Islet of Langerhans (tissue), 1 donor: ENCODE data around the gene TIFAB.
"Not testable (repeated sequence)": the region's sequence is repeated elsewhere in the genome, so short reads cannot be mapped to it uniquely, and the experiment has no call there.

ENCODE experiments used
- FAIRE-seq: peaks from one replicate; lab custom pipeline; 2011; peaks lifted over from hg19 to GRCh38; lab: Jason Lieb, UNC

The TIFAB gene, protein sequence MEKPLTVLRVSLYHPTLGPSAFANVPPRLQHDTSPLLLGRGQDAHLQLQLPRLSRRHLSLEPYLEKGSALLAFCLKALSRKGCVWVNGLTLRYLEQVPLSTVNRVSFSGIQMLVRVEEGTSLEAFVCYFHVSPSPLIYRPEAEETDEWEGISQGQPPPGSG

GRCh38 chr5:135452321-135453030 is at the start of gene TIFAB:
Gene TIFAB, minus strand, starts transcription at chr5:135452351. Its CDS starts 2,412 bp downstream, at chr5:135449939.
- no peak for FAIRE-seq

DNA sequence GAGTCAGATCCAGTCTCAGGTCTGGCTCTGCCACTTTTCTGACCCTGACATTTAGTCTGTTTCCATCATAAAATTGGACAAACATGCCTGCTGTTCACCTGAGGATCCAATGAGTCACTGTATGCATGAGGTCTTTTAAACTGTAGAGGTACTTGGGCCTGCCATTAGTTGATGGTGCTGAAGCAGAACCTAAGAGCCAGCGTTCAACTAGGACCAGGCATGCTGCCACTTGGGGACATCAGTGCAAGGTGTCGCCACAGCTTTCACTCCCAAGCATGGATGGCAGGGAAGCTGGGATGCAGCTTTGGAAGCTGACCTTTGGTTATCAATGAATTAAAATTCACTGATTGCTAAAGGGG is 46.5 kb upstream of the TIFAB start:
- no peak for FAIRE-seq

- no peak for FAIRE-seq
These were observed 46.0 kb upstream of the TIFAB start for GRCh38 chr5:135497971-135498636.

DNA sequence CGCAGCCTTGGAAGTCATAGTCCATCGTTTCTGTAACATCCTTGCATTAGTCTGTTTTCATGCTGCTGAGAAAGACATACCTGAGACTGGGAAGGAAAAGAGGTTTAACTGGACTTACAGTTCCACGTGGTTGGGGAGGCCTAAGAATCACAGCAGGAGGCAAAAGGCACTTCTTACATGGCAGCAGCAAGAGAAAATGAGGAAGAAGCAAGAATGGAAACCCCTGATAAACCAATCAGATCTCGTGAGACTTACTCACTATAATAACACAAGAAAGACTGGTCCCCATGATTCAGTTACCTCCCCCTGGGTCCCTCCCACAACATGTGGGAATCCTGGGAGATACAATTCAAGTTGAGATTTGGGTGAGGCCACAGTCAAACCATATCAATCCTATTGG is 43.4 kb upstream of the TIFAB start:
- FAIRE-seq, result not testable (repeated sequence)

DNA sequence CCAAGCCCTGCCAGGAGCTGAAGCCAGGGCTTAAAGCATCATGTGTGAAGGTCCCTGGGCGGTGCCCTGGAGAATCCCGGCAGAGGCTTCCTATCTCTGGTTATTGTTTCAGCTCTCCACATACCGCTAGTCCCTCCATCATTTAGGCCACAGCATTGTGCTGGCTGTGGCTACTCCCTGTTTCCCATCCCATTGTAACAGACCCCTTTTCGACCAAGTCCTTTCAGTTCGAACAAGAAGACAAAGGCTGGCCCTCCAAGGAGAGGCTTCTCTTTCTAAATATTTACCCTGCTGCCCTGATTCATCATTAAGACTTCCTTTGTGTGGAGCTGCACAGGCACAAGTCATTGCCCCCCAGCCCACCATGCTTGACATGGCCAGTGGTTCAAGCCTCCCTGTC is 42.0 kb upstream of the TIFAB start:
- no peak for FAIRE-seq

DNA sequence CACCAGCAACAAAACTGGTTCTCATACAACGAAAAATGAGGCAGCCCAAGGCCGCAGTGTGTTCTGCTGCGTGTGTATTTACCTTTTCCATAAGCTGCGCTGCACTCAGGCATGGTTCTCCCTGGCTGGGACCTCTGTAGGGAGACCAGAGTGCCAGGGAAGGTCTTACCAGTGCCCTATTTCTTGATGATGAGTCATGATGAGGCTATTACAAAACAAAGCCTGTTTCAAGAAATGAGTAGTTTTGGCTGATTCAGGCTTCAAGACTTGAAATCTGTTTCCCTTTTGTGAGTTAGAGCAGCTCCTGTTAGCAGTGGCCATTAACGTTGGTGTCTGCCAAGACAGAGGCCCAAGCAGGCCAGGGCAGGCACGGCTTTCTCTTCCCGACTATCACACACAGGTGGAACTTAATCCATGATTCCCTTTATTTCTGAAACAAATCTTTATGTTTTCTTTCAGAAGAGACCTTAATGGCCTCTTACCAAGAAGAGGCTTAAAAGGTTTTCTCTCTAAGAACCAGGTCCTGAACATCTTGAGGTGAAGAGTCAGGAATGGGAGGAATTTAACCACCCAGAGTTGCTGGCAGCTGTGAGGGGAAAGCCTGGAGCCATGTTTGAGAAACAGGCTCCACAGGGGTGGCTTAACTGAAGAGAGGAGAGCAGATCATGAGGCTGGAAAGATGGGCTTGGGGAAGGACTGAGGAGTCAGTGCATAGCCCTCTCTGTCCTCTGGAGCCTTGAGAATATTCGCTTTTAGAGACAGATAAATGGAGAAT is 41.4 kb upstream of the TIFAB start:
- no peak for FAIRE-seq

DNA sequence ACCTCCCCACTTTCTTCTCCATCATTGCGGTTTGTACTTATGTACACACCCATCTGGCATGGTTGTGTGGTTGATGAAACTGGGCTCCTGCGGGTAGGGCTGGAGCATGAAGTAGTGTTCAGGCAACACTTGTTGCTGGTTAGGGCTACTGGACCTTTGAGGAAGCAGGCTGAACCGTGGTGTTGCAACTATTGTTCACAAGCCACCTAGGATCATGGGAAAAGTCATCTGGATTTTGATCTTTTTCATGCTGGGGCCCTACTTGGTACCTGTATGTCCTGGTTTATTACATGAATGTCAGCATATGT is 40.1 kb upstream of the TIFAB start:
- no peak for FAIRE-seq

DNA sequence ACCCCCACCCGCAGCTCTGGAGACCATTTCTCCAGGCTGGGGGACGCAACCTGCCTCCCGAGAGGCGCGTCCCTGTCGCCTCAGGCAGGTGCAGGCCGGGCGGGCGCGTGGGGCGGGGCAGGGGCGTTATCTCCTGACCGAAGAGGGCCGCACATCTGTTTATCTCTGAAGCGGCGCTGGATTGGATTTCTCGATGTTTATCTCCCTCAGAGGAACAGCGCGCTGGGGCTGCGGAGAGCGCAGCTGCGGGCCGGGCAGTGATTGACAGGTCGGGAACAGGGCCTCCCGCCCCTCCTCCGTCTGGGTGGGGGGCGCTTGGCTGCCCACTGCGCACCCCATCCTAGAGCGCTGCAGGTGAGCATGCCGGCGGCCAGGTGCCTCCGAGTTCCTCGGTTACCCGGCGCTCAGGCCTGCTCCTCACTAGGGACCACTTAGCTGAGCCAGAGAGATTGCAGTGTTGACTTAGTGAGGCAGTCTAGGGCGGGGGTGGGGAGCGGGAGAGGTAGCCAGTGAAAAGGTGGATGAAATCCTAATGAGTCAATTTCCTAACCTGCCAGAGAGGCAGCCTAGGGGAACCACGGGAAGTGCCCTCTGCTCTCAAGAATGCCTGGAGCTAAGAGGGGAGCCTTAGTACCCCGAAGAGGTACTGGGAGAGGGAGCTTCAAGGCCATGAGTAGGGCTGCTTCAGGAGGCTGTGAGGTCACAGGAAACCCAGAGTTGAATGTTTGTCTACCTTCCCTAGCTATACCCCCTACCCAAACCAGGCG is 39.6 kb upstream of the TIFAB start:
- FAIRE-seq, result no peak

DNA sequence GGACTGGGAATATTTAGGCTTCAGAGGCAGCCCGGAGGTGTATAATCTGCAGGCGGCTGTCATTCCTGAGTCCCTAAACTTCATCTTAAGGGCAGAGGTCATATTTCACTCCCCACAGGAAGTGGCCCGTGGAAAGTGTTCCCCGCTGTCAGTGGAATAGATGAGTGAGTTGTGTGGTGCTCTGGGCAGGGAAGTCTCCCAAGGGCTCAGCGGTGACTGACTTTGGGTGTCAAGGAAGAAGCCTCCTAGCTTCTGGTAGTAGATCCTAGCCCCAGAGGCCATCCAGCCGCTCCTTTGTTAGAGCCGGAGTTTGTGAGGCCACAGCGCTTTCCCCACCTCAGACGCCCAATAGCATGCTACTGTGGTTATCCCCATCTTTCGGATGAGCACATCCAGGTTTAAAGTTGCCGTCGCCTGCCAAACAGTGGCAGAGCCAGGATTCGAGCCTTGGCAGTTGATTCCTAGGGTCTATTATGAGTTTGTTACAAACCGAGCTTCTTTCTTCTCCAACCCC is 38.9 kb upstream of the TIFAB start:
- no peak for FAIRE-seq

GRCh38 chr5:135490245-135491037 is 38.3 kb upstream of the TIFAB start:
- no peak for FAIRE-seq

- no peak for FAIRE-seq
These were observed 37.5 kb upstream of the TIFAB start for GRCh38 chr5:135489466-135490244.

DNA sequence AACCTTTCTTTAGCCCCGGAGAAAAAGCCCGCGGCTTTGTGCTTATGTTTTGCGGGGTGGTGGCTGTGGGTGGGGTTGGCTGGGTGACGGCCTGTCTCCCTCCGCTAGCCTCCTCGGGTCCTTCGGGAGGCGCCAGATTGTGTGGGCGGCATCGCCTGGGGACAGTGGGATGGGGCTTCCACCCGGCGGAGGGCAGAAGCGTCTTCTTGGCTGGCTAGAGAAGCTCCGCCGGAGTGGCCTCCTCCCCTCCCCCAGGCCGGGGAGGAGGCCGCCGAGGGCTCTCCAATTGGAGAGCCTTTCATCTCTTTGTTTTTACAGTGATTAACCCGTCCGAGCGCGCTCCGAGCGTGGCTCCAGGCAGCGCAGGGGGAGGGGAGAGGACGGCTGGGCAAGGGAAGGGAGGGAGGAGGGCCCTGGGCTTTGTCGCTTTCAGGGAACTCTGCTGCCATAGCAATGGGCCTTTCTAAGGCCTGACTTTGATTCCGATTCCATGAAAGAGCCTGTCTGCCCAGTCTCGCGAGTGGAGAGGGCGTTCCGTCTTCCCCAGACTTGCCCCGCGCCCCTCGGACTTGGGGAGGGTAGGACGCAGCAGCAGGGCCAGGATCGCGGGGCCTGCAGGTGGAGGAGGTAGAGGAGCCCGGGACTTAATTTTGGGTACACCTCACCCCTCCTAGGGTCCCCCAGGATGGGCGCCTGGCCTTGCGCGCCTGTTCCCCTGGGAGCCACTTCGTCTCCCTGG is 36.7 kb upstream of the TIFAB start:
- no peak for FAIRE-seq

DNA sequence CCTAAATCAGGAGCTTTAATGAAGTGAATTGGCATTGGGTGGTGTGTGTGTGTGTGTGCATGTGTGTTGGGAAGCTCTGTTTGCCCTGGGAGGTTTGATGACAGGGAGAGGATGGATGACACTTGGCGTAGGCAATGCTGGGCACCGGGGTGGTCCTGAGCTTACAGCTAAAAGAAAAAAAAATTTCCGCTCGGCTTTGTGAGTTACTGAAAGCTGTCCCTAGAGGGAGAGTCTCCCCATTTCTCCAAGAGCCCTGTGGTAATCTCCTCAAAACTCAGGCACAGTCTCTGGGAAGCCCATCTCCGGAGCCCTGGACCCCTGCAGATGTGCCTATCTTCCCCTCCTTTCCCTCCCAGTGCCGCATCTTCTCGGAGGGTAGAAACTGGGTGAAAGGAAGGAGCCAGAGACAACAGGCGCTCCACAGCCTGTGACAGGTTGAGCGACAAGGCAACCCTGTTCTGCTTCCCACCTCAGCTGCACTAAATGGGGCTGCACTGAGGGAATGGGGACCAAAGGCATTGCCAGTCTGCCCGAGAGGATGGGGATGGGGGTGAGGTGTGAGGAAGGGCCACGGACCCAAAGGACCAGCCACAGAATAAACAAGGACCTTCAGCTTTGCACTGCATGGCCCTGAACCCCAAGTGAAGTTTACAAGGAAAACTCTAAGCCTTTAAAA is 35.8 kb upstream of the TIFAB start:
- FAIRE-seq, result no peak

DNA sequence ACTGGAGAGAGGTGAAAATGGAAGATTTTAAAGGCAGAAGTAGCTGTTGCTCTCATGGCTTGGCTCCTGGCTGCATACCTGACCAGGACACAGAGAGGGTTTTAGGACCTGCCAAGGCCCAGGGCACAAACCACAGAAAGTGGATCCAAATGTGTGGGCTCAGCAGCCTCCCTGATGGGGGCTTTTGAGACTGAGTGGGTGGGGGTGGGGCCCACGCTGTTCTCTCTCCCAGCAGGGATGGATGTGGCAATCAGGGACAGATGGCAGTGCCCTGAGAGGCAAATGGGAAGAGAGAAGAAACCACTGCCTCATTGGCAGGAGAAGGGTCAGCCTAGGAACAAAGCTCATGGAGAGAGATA is 34.9 kb upstream of the TIFAB start:
- FAIRE-seq, result no peak

DNA sequence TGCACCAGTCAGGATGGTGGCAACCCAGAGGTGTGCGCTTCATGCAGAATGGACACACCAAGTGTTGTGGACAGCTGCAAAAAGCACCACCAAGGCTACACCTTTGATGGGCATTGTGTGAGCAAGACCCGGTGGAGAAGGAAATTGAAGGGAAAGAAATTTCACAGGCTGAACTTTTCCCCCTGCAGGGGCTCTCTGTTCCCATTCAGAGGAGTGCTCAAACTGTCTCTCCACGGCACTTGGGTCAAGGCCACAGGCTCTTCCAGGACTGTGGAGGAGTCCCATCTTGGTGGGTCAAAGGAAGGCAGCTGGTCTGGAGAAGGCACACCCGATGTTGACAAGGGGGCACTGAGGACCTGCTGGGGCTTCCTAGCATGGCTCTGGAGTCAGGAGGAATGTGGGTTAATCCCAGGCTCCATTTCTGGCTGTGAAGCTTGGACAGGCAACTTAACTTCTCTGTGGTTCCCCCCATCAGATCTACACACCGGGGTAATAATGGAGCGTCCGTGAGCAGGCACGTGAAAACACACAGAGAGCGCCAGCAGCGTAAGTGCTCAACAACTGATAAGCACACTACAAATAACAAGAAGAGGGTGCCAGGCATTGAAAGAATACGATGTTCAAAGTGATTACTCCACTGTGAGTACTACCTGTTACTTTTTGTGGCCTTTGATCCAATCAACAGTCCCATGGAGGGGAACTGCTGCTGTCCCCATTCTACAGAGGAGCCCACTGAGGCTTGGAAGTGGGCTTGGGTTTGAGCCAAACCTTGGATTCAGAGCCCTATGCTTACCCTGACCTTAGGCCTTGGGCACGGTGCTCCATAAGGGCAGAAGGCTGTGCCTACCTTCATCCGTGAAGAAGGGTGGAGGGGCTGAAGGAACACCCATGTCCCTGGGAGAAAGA is 34.2 kb upstream of the TIFAB start:
- FAIRE-seq, result no peak

- FAIRE-seq, result no peak
These were observed 32.5 kb upstream of the TIFAB start for GRCh38 chr5:135484674-135485086.

GRCh38 chr5:135483254-135483653 is 31.1 kb upstream of the TIFAB start:
- FAIRE-seq, result no peak

GRCh38 chr5:135482381-135482933 is 30.3 kb upstream of the TIFAB start:
- FAIRE-seq, result no peak
